ENCODE measurements around the gene APBB1IP.
"Not testable (repeated sequence)": the region's sequence is repeated elsewhere in the genome, so short reads cannot be mapped to it uniquely, and the experiment has no call there.

DNA sequence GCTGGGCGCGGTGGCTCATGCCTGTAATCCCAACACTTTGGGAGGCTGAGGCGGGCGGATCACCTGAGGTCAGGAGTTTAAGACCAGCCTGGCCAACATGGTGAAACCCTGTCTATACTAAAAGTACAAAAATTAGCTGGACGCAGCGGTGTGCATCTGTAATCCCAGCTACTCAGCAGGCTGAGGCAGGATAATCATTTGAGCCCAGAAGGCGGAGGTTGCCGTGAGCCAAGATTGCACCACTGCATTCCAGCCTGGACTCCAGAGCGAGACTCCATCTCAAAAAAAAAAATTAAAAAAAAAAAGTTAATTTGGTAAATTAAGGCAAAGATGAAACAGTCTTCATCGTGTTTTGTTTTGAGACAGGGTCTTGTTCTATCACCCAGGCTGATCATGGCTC, 66.3 kb downstream of the APBB1IP start:
- not testable (repeated sequence) for TF ChIP-seq CTCF (IDR thresholded peaks at IDR 0.05); EZH2 (IDR thresholded peaks at IDR 0.05; ENCODE audit: borderline replicate concordance, insufficient read depth, low read depth, low read length, poor library complexity, severe bottlenecking)

Measured in B cell (primary cell).